ENCODE data around the gene RAMP1.
"Not testable (repeated sequence)": the region's sequence is repeated elsewhere in the genome, so short reads cannot be mapped to it uniquely, and the experiment has no call there.

GRCh38 chr2:237868074-237868473 is 8.7 kb downstream of the RAMP1 start:
- TF ChIP-seq CTCF (IDR thresholded peaks at IDR 0.05; ENCODE audit: insufficient read depth, low read depth, low read length); EZH2 (IDR thresholded peaks at IDR 0.05; ENCODE audit: insufficient read depth, low read length): not testable (repeated sequence)
